ENCODE data around the gene UBE2L6. TPM values are rescaled to one million over a fixed set of nuclear protein-coding genes. Genes with fewer than 3 reads are reported as not detected.

The UBE2L6 gene
- total RNA-seq, 4 donors from 2014 or later = 11.0 to 46.4 (median 22.0) TPM

- no peaks in the 10 kb centered on the region for H3K9me3 ChIP-seq
- intact Hi-C loops (cut with DNase I) = no loop called here
- no peak overlapping the region for H3K4me3 ChIP-seq
- TF ChIP-seq CTCF (IDR thresholded peaks at IDR 0.05) (no peak), POLR2A (IDR thresholded peaks at IDR 0.05) (no peak)
- H3K27ac ChIP-seq = no peak overlapping the region
- H3K36me3 ChIP-seq = no peaks in the 10 kb centered on the region
- peaks cover 0 to 25% (median 0%) of the 10 kb centered on the region in 4 donors for H3K27me3 ChIP-seq
- 80 to 92% methylated on average over 6 of the region's 6 CpGs for WGBS, 2 donors
- peaks cover 13 to 40% (median 19%) of the 10 kb centered on the region in 3 donors for H3K4me1 ChIP-seq
- DNase-seq = no peak
These were observed 55.6 kb downstream of the UBE2L6 start for GRCh38 chr11:57511741-57512430.

DNA sequence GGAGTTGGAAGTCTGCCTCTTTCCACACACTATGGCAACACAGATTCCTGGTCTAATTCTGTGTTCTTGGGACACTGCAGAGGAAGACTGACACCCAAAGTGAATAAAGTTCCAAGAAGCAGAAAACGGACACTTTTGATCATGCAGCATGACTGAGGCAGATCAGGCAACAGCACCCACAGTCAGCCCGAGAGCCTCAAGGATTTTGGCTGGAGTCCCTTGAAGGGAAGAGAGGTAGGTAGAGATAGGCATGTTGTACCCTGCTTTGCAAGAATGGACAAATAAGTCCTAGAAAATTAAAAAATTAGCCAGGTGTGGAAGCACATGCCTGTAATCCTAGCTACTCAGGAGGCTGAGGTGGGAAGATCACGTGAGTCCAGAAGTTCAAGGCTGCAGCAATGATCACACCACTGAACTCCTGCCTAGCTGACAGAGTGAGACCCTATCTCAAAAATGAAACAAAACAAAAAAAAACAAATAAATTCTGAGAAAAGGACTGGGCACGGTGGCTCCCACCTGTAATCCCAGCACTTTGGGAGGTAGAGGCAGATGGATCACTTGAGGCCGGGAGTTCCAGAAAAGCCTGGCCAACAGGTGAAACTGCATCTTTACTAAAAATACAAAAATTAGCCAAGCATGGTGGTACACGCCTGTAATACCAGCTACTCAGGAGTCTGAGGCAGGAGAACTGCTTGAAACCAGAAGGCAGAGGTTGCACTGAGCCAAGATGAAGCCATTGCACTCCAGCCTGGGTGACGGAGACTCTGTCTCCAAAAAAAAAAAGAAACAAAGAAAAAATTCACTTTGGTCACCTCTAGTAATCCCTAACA lies 58.9 kb downstream of the UBE2L6 start:
- Histone ChIP-seq H3K9me3 (no peaks in the 10 kb centered on the region), H3K36me3 (no peaks in the 10 kb centered on the region), H3K27me3 (no peaks in the 10 kb centered on the region), H3K4me3 (no peak overlapping the region), H3K27ac (no peak overlapping the region), H3K4me1 (peaks cover 0 to 13% (median 3%) of the 10 kb centered on the region in 3 donors)
- intact Hi-C loops (cut with DNase I) = no loop called here
- DNase-seq = no peak
- TF ChIP-seq CTCF (IDR thresholded peaks at IDR 0.05) (no peak), POLR2A (IDR thresholded peaks at IDR 0.05) (no peak)
- 55 to 63% methylated on average over 7 of the region's 7 CpGs for WGBS, 2 donors

GRCh38 chr11:57506522-57506921 lies 61.0 kb downstream of the UBE2L6 start:
- WGBS, 2 donors = 85 to 91% methylated on average over 1 of the region's 1 CpG
- peaks cover 0 to 12% (median 0%) of the 10 kb centered on the region in 3 donors for H3K4me1 ChIP-seq
- H3K27me3 ChIP-seq = no peaks in the 10 kb centered on the region
- no peak overlapping the region for H3K4me3 ChIP-seq
- no peaks in the 10 kb centered on the region for H3K36me3 ChIP-seq
- H3K9me3 ChIP-seq = no peaks in the 10 kb centered on the region
- intact Hi-C loops (cut with DNase I) = no loop called here
- no peak for TF ChIP-seq CTCF (IDR thresholded peaks at IDR 0.05)
- no peak for TF ChIP-seq POLR2A (IDR thresholded peaks at IDR 0.05)
- no peak overlapping the region for H3K27ac ChIP-seq
- DNase-seq = no peak

GRCh38 chr11:57504511-57504910 lies 63.0 kb downstream of the UBE2L6 start:
- no peak for TF ChIP-seq CTCF (IDR thresholded peaks at IDR 0.05)
- no peak for TF ChIP-seq POLR2A (IDR thresholded peaks at IDR 0.05)
- no peak overlapping the region for H3K27ac ChIP-seq
- no peak for DNase-seq
- WGBS, 2 donors = 83 to 90% methylated on average over 4 of the region's 4 CpGs
- no peak overlapping the region for H3K4me3 ChIP-seq
- H3K27me3 ChIP-seq = no peaks in the 10 kb centered on the region
- no peaks in the 10 kb centered on the region for H3K9me3 ChIP-seq
- H3K36me3 ChIP-seq = no peaks in the 10 kb centered on the region
- peaks cover 0 to 32% (median 10%) of the 10 kb centered on the region in 3 donors for H3K4me1 ChIP-seq
- intact Hi-C loops (cut with DNase I) = no loop called here

DNA sequence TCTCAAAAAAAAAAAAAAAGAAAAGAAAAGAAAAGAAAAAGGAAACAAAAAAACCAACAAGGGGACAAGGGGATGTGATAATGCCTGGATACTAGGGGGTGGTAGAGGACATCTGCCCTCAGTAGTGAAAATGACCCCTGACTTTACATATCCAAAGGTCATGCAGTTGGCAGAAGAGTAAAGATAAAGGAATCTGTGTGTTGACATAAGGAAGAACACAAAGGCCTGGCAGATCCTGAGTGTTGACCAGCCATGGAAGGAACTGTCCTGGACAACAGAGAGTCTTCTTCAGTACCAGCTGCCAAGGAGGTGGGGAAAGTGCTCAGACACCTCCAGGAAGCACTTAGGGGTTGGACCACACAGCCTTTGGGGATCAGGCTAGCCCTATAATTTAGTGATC lies 64.6 kb downstream of the UBE2L6 start:
- H3K4me1 ChIP-seq = peaks cover 0 to 41% (median 17%) of the 10 kb centered on the region in 3 donors
- H3K27ac ChIP-seq = no peak overlapping the region

More for the DNA sequence above, 64.6 kb downstream of the UBE2L6 start:
- intact Hi-C loops (cut with DNase I) = no loop called here
- DNase-seq = no peak
- Histone ChIP-seq H3K9me3 (no peaks in the 10 kb centered on the region), H3K27me3 (no peaks in the 10 kb centered on the region), H3K36me3 (no peaks in the 10 kb centered on the region), H3K4me3 (no peak overlapping the region)
- TF ChIP-seq CTCF (IDR thresholded peaks at IDR 0.05) (no peak), POLR2A (IDR thresholded peaks at IDR 0.05) (no peak)

All from esophagus squamous epithelium (tissue), 5 donors.